K562 (cell line): ENCODE results near the gene RSPH9. TPM values are rescaled to one million over a fixed set of nuclear protein-coding genes. Genes with fewer than 3 reads are reported as not detected.

Experiments used
- CBX8 ChIP-seq: fragments of 200-600 bp; sonication (generic); IDR thresholded peaks from 2 replicates; pipeline ENCODE4 v1.6.1; 2012; ENCODE audit warnings: borderline replicate concordance, mixed run types, low read depth, mild to moderate bottlenecking, moderate library complexity, mixed read lengths, low read length, control low read depth, inconsistent platforms; ENCODE audit not compliant: poor library complexity, severe bottlenecking; ENCODE audit errors: extremely low read depth
- CREM ChIP-seq: IDR thresholded peaks from 2 replicates; pipeline ENCODE4 v1.6.1; 2014; ENCODE audit warnings: antibody characterized with exemption, low read depth
- ETV1 ChIP-seq: fragments of 450-650 bp; conservative IDR thresholded peaks from 2 replicates; pipeline ENCODE4 v1.6.1; 2016; ENCODE audit warnings: missing genetic modification characterization, control low read depth, low read depth, missing compliant biosample characterization
- FOXA3 ChIP-seq, 2 experiments: fragments of 450-650 bp in 1 of 2; sonication (generic) in 1 of 2; formaldehyde crosslinking; IDR thresholded peaks in 1 of 2; conservative IDR thresholded peaks in 1 of 2; 2 replicates each; pipeline versions ENCODE4 v1.4.0 to v1.8.0; 2020 to 2022; ENCODE audit warnings: mild to moderate bottlenecking in 2 of 2, missing genetic modification reagents in 1 of 2
- HEY1 ChIP-seq: fragments of 250-450 bp; sonication (Bioruptor Pico); IDR thresholded peaks from 2 replicates; pipeline ENCODE4 v1.5.0; 2020; ENCODE audit warnings: mild to moderate bottlenecking, moderate library complexity, borderline replicate concordance
- KAT8 ChIP-seq: fragments of 450-650 bp; IDR thresholded peaks from 2 replicates; pipeline ENCODE4 v1.6.1; 2016; ENCODE audit warnings: low read depth, mild to moderate bottlenecking
- MAFK ChIP-seq: IDR thresholded peaks from 2 replicates; pipeline ENCODE4 v1.6.1; 2011; ENCODE audit warnings: low read length, improper control_type of control experiment
- MTA3 ChIP-seq: fragments of 450-650 bp; formaldehyde crosslinking; IDR thresholded peaks from 2 replicates; pipeline ENCODE4 v1.6.1; 2017; ENCODE audit warnings: mild to moderate bottlenecking, borderline replicate concordance
- POLR3G ChIP-seq: IDR thresholded peaks from 2 replicates; pipeline ENCODE4 v1.6.1; 2011; ENCODE audit not compliant: insufficient read length, insufficient replicate concordance; ENCODE audit errors: extremely low read depth
- TCF3 ChIP-seq: sonication (generic); formaldehyde crosslinking; IDR thresholded peaks from 2 replicates; pipeline ENCODE4 v1.4.0; 2020; ENCODE audit warnings: mild to moderate bottlenecking, missing genetic modification reagents
- ZNF280B ChIP-seq: fragments of 250-450 bp; sonication (Bioruptor Pico); IDR thresholded peaks from 2 replicates; pipeline ENCODE4 v1.5.1; 2021; ENCODE audit warnings: mild to moderate bottlenecking
- ZNF609 ChIP-seq: sonication (generic); formaldehyde crosslinking; IDR thresholded peaks from 2 replicates; pipeline ENCODE4 v1.8.1; 2023; ENCODE audit warnings: missing genetic modification reagents, mild to moderate bottlenecking, borderline replicate concordance
- polyA plus RNA-seq, 8 experiments: library from polyadenylated mRNA; depleted of rRNA in 4 of 8; stranded (reverse) in 5 of 8; unstranded in 3 of 8; fragments of >200 nt; fragmentation: Nextera tagmentation in 2 of 8; fragmentation: Illumina TruSeq in 1 of 8; extraction: Ambion mirVana in 2 of 8; extraction: Trizol in 1 of 8; gene quantifications; 2 replicates each; pipeline versions ENCODE4 v1.2.1 to v1.2.3, GENCODE V29; 2011 to 2014; ENCODE audit warnings: inconsistent platforms in 1 of 8, missing spikeins in 1 of 8
- total RNA-seq, 7 experiments: library from RNA; depleted of rRNA in 6 of 7; stranded (reverse); fragments of >200 nt in 6 of 7; fragmentation: Illumina TruSeq in 2 of 7; extraction: Trizol in 2 of 7; gene quantifications; 2 replicates each; pipeline versions ENCODE4 v1.2.1 to v1.2.3, GENCODE V29; 2011 to 2021; ENCODE audit warnings: low replicate concordance in 1 of 7

RSPH9 gene
- total and polyA plus RNA-seq, 9 of the 15 experiments (the other 6 are each of a cell fraction or from before 2014, with no cell fraction given) = 0.05 to 0.60 (median 0.39) TPM; not detected in 6

GRCh38 chr6:43714311-43715055, 69.6 kb downstream of the RSPH9 start (continued):
- TF ChIP-seq ZNF280B (CRISPR knock-in tag) (no peak), ZNF609 (no peak), FOXA3 (CRISPR knock-in tag; conservative IDR thresholded peaks at IDR 0.05 in 1 of 2, IDR thresholded peaks at IDR 0.05 in 1 of 2) (peak in 1 of 2 experiments; percentile 52; a peak in 2 of 4 replicates), MTA3 (peak; percentile 59), ETV1 (no peak), HEY1 (CRISPR knock-in tag) (no peak), CBX8 (no peak), TCF3 (CRISPR knock-in tag) (peak; percentile 59; the same call in 1 of the 2 replicates), KAT8 (no peak), POLR3G (no peak), MAFK (no peak), CREM (0 out of 2 replicates have a peak, but pooled peaks have one; percentile 9)
